GM19324 (cell line): ENCODE results near the gene SAMD14.

Experiments used
- ATAC-seq: cut with Tn5 transposase; IDR thresholded peaks from one replicate; pipeline ENCODE4 v1.9.1; 2021; ENCODE audit warnings: mild to moderate bottlenecking, moderate library complexity; ENCODE audit not compliant: unreplicated experiment, low FRiP score

Gene SAMD14

GRCh38 chr17:50149417-50150353 lies 19.7 kb upstream of the SAMD14 start:
- no peak for ATAC-seq

GRCh38 chr17:50149091-50149416 lies 19.1 kb upstream of the SAMD14 start:
- no peak for ATAC-seq

- no peak for ATAC-seq
Measured at GRCh38 chr17:50148226-50149090, 18.5 kb upstream of the SAMD14 start.

- ATAC-seq, result no peak
Measured at GRCh38 chr17:50147841-50148225, 17.9 kb upstream of the SAMD14 start.

- no peak for ATAC-seq
Measured at GRCh38 chr17:50146927-50147665, 17.1 kb upstream of the SAMD14 start.

- no peak for ATAC-seq
Measured at GRCh38 chr17:50146230-50146926, 16.4 kb upstream of the SAMD14 start.

- no peak for ATAC-seq
Measured at GRCh38 chr17:50145532-50146229, 15.7 kb upstream of the SAMD14 start.

GRCh38 chr17:50144845-50145531 lies 15.0 kb upstream of the SAMD14 start:
- no peak for ATAC-seq

- no peak for ATAC-seq
Measured at GRCh38 chr17:50144355-50144754, 14.4 kb upstream of the SAMD14 start.

GRCh38 chr17:50143461-50144176 lies 13.7 kb upstream of the SAMD14 start:
- ATAC-seq, result no peak

- no peak for ATAC-seq
Measured at GRCh38 chr17:50141745-50142110, 11.8 kb upstream of the SAMD14 start.

GRCh38 chr17:50141026-50141744 lies 11.2 kb upstream of the SAMD14 start:
- ATAC-seq, result no peak

- no peak for ATAC-seq
Measured at GRCh38 chr17:50139950-50140885, 10.3 kb upstream of the SAMD14 start.

- ATAC-seq, result no peak
Measured at GRCh38 chr17:50139185-50139783, 9.3 kb upstream of the SAMD14 start.

- ATAC-seq, result no peak
Measured at GRCh38 chr17:50137042-50137441, 7.1 kb upstream of the SAMD14 start.

GRCh38 chr17:50136096-50136687 lies 6.2 kb upstream of the SAMD14 start:
- no peak for ATAC-seq
